OCI-M2 (cell line): ENCODE data around the gene PDCD11.
"Not testable (repeated sequence)": the region's sequence is repeated elsewhere in the genome, so short reads cannot be mapped to it uniquely, and the experiment has no call there.

Source experiments
- DNase-seq: peaks from one replicate; lab custom pipeline; 2025; ENCODE audit not compliant: unreplicated experiment; lab: John Stamatoyannopoulos, UW

PDCD11 gene

DNA sequence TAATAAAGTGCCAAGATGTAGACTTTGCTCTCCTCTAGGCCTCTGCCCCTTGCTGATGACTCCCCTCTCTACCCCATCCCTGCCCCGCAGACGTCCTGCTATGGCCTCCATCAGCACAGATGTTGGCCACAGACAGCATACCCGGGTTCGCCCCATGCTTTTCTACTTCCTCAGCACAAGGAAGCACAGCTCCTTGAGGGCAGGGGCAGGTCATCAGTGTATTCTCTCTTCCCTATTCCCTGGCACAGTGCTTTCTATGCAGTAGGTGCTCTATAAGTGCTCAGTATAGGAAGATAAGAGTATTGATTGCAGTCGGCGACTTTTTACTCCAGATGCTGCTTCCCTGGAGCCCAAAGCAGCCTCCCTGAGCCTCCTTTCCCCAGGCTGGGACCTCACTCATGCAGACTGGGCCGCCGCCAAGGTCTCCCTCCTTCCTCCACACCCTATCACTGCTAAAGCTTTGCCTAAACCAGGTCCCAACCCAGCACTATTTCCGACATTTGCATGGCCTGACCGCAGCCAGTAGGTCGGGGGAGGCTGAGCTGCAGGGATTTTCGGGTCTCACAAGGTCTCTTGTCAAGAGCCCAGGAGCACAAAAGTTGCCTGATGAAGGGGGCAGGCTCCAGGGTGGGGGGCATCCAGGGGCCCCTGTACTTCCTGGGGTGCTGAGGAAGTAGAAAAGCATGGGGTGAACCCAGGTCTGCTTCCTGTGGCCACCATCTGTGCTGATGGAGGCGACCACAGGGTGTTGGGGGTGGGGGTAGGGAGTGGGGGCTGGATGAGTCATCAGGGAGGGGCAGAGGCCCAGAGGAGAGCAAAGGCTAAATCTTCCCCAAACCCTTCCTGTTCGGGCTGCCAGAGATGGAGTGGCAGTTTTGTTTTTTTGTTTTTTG lies 74.6 kb downstream of the PDCD11 start:
- no peak for DNase-seq

DNA sequence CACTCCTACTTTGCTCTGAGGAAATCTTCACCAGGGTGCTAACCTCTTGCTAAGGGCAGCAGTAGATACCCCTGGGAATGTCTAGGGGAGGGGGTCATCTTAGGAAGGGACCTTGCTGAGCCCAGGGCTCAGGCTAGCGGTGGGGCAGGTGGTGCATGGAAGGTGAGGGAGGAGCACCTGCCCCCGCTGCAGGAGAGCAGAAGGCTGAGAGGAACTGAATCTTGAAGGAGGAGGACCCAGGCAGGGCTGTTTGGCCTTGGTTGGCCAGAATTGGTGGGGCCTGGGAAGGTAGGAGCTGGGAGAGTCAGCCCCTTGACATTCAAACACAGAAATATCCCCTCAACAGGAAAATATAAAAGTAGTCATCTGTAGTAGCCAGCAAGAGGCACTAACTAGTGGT lies 75.6 kb downstream of the PDCD11 start:
- no peak for DNase-seq

DNA sequence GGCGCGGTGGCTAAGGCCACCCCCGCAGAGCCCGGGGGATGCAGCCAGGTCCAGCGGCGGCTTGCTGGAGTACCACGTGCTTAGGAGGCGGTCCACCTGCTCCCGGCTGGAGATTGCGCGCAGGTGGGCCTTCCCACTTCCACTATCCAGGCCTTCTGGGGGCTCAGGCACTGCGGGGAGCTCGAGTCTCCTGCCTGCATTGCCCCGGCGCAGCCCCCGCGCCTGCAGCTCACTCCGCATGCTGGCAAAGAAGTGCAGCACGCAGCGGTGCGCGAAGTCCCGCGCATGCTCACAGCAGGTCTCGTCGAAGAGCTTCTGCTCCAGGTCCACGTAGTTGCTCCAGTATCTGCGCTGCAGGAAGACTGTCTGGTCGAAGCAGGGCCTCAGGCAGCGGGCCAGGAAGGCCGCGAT lies 76.8 kb downstream of the PDCD11 start:
- no peak for DNase-seq

DNA sequence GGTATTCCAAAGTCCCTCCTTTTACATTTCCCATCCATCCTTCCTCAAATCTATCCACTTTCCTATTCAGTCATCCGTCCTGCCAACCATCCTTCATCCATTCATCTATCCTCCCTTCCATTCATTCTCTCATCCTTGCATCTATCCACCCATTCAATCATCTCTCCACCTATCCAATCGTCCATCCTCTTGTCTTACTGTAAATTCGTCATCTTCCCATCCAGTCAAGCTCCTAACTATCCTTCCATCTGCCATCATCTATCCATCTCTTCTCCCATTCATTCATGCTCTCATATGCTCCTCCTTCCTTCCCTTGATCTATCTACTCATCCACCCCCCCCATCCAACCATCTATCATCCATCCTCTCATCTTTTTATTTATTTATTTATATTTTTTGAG lies 77.7 kb downstream of the PDCD11 start:
- DNase-seq, result no peak

DNA sequence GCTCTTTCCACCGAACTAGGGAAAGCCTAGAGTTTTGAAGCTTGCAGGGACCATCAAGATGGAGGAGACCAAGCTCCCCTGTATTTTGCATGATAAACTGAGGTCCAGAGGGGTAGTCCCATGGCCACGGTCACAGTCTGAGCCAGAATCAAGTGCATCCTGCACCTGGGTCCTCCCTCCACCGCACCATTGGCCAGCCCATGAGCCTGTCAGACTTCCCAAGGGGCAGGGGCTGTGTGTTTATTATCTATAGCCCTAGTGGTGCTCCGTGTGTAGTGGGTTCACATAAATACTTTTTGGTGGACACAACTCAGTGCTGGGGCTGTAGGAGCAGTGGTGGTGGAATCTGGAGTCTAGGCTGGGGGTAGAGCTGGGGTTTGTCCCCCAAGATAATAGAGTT lies 79.0 kb downstream of the PDCD11 start:
- DNase-seq, result no peak

DNA sequence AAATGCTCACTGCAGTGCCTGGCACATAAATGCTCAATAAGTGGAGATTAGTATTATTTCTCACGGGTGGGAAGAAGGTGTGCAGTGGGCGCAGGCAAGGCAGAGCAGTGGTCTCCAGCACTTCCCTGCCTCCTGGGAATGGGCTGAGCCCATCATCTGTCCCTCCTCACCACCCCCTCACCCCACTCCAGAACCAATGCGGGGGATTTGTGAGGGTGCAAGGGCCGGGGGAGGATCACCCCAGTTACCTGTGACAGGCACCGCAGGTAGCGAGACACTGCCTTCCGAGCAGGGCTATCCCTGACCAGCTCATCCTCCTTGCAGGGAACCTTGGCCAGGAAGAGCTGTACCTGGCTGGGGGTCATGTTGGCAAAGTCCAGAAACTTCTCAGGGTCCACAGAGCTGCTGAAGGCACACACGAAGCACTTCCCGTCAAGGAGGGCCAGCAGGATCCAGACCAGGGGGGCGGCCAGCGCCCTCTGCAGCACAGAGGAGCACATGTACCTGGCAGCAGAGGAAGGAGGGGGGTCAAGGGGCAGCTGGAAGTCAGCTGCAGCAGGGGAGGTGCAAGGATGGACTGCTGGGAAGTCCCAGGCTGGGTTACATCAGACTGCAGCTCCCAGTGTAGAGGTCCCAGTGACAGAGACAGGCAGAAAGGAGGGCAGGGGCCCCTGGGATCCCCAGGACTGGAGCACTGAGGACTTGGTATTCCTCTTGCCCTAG lies 79.8 kb downstream of the PDCD11 start:
- DNase-seq, result no peak

DNA sequence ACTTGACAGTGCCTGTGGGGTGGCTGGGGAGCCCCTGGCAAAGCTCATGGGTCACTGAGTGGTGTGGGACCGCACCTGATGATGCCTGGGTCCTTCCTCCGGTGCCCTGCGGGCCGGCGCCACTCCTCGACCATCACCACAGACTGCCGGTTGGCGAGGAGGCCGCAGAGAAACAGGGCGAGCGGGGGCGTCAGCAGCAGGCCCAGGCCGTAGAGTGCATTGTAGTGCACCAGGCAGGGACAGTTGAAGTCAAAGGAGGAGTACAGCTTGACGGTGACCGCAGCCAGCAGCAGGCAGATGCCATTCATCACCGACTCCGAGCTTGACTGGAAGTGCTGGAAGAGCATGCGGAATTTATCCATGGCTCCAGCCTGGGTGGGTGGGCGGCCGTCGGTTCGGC lies 82.2 kb downstream of the PDCD11 start:
- no peak for DNase-seq

DNA sequence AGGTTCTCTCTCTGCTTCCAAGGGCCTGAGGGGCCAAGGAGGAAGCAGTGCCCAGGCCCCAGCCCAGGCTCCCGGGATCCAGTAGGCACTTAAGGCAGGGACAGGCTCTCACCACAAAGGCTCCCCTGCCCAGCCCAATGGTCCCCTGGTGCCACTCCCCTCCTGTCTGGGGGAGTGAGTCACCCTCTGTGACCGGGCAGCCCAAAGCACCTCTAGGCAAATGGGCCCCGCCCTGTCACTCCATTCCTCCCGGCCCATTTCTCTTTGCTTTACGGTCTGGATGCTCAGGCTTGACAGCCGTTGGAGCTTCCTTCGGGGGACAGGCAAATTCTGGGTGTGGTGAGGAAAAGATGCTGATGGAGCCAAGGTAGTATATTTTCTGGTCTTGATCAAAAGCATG lies 82.7 kb downstream of the PDCD11 start, which contains the start of gene CALHM3:
Gene CALHM3, minus strand, starts transcription at position 106 of the 400 bp plus-strand sequence. CDS start 208 bp downstream, outside the sequence.
- DNase-seq, result no peak

DNA sequence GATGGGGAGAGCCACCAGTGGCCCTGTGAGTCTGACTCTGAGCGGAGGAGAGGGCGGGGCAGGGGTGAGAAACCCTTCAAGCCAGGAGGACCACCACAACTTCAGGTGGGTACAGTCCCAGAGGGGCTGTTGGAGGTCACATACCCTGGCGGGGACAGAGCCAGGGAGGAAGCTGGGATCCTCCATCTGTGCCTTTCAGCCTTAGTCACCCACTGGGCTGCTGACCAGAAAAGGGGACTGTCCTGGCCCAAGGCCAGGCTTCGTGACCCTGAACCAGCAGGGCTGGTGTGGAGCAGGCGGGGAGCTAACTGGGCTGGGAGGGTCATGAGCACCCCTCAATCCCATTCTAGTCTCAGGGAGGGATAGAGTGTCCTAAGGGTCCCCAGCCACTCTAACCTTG lies 84.1 kb downstream of the PDCD11 start:
- DNase-seq, result no peak

DNA sequence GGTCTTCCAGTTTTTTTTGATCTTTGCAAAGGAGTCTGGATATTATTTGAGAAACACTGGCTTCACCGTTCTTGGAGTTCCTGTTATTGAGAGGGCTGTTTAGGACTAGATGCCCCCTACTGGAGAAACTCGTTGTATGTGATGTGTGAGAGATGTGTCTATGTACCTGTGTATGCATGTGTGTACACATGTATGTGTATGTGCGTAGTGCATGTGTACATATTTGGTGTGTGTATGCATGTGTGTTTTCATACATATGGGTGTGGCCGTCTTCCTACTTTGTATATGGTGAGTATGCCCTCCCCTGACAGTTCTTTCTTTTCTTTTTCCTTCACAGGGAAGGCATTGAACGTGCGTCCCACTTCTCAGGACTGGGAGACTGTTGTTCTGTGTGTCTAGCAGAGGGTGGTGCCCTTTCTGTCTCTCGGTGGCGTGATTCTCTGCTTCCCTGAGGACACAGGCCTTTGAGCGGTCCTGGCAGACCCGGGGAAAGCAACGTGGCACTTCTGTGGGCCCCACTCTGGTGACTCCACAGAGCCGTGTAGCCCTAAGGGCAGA lies 85.6 kb downstream of the PDCD11 start:
- peak; percentile 43 for DNase-seq

DNA sequence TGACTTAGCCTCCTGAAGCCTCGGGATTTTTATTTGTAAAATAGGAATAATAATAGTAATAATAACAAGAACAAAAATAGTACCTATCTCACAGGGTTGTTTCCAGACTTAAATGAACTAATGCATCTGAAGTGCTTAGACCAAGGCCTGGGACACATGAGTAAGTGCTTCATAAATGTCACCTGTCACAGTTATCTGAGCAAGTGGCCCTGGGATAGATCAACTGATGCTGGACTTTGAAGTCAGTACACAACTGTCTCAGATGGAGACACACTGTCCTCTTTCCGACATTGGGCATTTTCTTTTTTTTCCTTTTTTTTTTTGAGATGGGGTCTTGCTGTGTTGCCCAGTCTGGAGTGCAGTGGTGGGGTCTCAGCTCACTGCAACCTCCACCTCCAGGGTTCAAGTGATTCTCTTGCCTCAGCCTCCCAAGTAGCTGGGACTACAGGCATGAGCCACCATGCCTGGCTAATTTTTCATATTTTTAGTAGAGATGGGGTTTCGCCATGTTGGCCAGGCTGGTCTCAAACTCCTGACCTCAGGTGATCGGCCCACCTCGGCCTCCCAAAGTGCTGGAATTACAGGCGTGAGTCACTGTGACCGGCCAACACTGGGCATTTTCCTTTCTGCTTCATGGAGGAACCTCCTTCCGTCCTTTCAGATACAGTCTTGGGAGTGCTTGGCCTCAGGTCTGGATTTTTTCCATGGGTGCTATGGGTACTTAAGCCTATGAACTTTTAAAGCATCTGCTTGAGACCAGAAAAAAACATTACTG lies 90.4 kb downstream of the PDCD11 start:
- not testable (repeated sequence) for DNase-seq

DNA sequence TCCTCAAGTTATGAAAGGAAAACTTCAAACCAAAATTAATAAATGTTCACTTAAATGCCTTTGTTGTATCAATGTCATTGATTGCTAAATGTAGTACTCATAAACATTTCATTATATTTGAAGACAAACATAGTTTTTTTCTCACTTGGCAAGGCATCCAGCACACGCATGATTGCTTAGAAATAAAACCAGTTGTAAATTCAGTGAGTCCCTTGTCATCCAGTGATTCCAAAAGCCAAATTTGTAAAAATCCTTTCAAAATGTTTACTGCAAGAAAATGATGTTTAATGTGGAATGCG lies 90.9 kb downstream of the PDCD11 start:
- DNase-seq, result no peak

DNA sequence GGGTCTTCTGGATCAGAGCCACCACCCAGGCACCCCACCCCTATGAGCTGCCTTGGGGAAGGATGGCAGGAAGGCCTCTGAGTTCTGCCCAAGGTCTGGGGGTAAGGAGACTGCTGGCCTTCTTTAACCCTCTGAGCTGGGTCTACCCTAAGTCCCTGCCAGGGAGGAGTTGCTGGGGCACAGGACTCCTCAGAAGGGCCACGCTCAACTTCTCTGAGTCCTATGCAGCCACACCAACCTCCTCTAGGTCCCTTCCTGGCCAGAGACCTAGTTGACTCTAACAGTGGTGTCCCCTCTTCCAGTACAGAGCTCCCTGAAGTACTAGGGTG lies 94.5 kb downstream of the PDCD11 start:
- DNase-seq, result no peak

DNA sequence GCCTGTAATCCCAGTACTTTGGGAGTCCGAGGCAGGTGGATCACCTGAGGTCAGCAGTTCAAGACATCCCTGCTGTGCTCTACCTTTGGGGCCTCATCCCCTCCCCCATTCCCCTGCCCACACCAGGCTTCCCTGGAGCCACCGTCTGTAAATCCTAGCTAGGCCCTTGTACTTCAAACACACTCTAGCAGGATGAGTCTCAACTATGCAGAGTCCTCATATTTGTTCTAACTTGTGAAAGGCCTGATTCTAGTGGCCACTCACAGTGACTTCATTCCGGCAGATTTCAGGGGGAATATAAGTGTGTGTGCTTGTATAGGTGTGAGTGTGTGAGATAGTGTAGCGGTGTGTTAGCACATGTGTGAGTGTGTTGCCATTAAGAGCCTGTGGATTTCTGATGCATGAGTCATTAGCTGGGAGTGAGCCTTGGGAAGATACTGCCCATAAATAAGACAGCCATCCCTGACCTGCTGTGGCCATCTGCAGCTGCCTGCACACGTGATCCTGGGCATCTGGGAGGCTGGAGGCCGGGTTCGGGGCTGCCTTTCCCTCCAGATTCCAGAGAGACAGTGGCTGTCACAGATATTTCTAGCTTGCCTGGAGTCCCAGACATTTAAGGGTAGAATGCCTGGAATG lies 95.4 kb downstream of the PDCD11 start:
- no peak for DNase-seq

DNA sequence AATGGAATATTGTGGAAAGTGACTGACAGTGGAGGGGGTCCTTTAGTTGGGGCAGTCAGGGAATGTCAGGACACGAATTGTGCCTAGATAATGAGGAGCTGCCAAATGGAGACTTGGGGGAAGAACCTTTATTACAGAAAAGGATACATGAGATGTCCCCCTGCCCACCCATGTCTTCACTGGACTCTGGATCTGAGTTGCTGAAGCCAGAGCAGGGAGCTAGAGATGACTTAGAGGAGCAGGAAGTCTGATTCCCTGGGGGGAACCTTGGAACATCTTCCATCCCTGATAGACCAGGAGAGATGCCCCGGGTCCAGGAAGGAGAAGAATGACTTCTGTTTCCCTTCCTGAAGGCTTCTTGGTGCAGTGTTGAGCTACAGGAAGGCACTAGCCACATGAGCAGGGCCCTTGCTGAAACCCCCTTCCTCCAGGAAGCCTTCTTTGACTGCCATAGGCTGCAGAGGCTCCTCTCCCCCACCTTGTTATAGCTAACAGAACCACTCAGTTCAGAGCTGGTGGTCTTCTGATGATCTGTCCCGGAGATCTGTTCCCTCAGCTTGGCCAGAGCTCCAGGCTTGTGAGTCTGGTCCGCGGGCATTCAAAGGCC lies 96.3 kb downstream of the PDCD11 start:
- DNase-seq, result no peak

DNA sequence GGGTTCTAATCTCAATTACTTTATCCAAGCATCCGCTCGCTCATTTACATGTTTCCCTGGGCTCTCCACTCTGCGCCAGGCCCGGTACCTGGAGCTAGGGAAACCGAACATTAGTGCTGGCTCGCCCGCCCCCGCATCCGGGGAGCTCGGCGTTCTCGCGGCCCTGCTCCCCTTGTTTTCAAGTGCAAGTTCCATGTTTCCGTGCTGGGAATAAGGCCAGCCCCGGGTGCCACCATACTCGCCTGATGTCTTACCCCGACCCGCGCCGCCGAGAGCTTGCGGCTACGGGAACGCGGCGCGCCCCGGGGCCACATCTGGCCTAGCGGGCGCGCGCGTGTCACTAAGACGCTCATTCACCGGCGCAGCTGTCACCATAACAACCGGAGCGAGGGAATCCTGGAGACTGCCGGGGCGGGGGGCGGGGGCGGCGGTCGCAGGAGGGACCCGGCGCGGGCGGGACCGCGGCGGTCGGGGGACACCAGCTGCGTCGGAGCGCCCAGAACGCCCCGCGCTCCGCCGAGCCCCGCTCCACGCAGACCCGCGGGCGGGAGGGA lies 97.0 kb downstream of the PDCD11 start, which contains the start of gene NEURL1:
Gene NEURL1, plus strand, starts transcription at position 344 of the 554 bp plus-strand sequence. CDS start 683 bp downstream, outside the sequence.
- DNase-seq, result no peak

DNA sequence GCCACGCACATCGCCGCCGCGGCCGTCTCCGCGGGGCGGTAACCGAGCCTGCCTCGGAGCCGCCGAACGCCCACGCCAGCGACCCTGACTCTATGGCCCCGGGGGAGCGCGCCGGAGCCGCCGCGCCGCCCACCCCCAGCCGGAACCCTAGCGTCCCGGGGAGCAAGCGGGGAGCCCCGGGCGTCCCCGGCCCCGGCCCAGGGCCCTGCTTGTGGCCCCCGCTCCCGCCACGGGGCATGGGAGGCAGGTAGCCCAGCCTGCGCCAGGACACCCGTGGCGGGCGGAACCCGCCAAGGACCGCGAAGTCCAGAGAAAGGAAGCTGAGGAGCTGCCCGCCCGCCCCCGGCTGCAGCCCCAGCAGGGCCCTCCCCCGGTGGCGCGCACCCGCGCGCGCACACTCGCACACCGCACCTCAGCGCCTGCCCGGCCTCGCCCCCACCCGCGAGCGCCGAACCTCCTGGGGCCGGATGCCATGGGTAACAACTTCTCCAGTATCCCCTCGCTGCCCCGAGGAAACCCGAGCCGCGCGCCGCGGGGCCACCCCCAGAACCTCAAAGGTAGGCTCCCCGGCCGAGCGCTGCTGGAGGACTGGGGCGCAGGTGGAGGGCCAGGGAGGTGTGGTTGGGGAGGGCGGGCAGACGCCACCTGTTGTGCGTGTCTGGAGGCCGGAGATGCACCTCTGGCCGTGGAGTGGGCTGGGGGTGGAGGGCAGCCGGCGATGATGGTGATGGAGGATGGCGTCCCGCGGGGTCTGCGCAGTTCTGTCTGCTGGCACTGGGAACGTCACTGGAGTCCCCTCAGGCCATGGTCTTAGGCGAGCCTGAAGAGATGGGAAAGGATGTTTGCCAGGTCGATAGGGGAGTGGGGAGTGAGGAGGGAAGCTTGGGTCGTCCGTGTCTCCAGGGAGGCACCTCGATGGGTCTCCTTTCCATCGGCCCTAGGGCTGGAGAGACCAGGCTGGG lies 97.8 kb downstream of the PDCD11 start:
- no peak for DNase-seq

DNA sequence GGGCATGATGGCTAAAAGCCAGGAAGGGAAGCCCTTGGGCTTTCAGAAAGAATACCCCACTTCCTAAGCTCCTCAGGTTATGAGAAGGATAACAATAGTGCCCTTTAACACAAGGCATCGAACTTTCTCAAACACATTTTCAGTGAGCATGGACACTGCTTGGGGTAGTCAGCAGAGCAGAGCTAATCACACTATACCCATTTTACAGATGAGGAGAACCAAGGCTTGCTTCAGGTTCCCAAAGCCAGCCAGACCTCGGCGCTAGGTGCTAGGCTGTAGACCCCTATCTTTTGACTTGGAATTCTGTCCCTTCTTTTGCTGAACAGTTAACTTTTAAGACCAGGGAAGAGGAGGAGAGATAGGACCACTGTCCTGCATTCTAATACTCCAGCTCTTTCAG lies 98.9 kb downstream of the PDCD11 start:
- DNase-seq, result no peak
